Body of pancreas (tissue), 4 donors: ENCODE measurements around the gene ADCY1.

Experiments
- CTCF ChIP-seq, 7 experiments: fragments of 450-650 bp in 4 of 7; fragments of 200-600 bp in 3 of 7; sonication (generic) in 3 of 7; IDR thresholded peaks; one replicate each; pipeline ENCODE4 v1.5.1; 2016 to 2019; ENCODE audit warnings: antibody characterized with exemption in 7 of 7
- POLR2A ChIP-seq, 3 donors: fragments of 450-650 bp; IDR thresholded peaks; one replicate each; pipeline ENCODE4 v1.6.1; 2016; ENCODE audit warnings: antibody characterized with exemption in 3 of 3, mild to moderate bottlenecking in 2 of 3

DNA sequence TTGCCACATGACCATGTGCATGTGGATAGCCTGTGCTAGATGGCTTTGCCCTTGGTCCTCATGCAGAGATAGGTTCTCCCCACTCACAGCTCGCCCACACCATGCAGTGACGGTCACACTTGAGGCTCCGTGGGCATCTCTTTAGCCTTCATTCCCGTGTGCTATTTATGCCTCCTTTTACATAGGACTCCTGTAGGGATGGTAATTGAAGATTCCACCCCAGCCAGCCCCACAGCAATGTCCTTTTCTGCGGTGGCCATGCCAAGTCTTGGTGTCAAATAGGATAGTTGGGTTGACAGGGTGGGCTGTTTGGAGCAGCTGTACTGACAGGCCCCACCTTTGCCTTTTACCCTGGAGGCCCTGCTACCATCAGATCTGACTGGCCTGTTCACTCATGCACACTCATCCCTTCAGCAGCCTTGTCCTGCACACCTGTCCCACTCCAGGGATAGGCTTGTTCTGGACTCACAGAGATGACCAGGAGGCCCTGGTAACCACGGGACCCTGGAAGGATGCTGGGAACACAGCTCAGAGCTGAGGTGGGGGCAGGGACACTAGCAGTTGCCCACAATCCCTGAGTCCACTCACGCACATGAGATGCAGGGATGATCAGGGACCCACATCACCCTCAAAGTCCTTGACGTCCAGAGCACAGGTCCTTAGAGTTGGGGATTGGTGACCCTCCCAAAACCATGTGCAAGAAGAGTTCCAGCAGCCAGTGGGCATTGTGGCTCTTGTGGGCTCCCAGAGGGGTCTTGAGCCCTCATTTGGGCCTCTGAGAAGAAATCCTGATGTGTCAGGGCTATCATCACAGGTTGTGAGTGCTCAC is 71.2 kb downstream of the ADCY1 start:
- TF ChIP-seq CTCF (IDR thresholded peaks at IDR 0.05) = no peak
- TF ChIP-seq POLR2A (IDR thresholded peaks at IDR 0.05) = no peak
